GM19239 (cell line): ENCODE measurements around the gene GLB1L.
"Not testable (repeated sequence)": the region's sequence is repeated elsewhere in the genome, so short reads cannot be mapped to it uniquely, and the experiment has no call there.

ENCODE experiments used
- DNase-seq: peaks from one replicate; pipeline ENCODE4 v3.0.0; 2011; ENCODE audit warnings: low spot score; ENCODE audit not compliant: insufficient read length
- FAIRE-seq: peaks from 2 replicates; lab custom pipeline; 2011; peaks lifted over from hg19 to GRCh38; lab: Jason Lieb, UNC

GLB1L gene

DNA sequence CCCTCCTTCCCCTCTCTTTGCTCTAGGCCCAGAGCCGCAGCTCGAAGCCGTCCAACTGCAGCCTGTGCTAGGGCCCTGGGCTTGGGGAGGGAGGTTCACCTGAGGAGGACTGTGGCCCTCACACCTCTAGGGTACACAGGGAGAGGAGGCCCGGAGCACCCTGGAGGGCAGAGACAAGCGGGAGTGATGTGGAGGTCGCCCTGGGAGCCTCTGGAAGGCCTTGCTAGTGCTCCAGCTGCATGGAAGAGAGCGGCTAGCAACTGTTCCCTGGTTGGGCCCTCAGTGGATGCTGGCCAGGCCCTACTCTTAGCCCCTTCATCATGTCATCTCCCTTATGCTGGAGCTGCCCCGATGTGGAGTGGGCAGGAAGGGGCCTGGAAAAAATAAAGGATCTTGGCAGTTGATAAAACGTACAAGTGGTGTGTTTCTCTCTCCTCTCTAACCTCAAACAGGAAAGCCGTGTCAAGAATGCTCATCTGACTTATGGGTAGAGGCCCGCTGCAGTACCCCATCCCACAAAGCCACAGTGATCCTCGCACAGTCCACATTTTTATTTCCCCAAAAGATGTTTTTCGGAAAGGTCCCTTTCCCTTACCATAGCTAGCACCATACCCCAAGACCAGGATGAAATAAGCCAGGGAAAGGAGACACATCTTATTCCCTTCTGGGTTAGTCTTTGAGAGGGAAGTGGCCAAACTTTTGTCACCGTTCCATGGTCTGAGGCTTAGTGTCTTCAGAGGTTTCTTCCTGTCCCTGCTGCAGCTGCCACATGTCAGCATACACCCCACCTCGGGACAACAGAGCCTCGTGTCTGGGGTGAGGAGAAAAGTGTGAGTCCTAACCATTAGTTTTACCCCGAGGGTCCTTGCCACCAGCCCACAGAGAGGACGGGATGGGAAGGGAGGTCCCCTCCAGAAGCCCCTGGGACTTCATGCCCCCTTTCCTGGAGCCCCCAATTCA lies 35.7 kb downstream of the GLB1L start:
- FAIRE-seq (no peak), DNase-seq (no peak)

DNA sequence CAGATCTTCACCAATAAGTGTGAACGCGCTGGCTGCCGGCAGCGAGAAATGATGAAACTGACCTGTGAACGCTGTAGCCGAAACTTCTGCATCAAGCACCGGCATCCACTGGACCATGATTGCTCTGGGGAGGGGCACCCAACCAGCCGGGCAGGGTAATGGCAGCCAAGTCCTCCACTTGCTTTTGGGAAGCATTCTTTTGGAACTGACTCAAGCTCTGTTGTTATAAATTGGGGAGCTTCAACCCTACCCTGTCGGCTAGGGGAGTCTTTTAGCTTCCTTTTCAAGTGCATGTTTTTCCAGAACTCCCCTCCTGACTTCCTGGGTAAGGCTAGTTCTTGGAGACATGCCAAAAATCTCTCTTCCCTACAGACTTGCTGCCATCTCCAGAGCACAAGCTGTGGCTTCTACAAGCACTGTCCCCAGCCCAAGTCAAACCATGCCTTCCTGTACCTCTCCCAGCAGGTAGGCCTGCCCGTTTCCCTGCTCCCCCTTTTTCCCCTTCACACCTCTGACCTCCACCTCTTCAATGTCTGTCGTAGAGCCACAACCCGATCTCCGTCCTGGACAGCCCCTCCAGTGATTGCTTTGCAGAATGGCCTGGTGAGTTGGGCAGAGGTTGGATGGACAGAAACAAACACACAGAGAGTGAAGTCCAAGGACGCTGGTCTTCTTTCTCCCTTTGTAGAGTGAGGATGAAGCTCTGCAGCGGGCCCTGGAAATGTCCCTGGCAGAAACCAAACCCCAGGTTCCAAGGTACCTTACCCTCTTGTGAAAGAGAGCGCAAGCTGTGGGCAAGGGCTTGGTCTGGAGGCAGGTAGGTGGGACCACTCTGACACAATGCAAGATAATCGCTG lies 37.1 kb downstream of the GLB1L start:
- FAIRE-seq = no peak
- DNase-seq = no peak

DNA sequence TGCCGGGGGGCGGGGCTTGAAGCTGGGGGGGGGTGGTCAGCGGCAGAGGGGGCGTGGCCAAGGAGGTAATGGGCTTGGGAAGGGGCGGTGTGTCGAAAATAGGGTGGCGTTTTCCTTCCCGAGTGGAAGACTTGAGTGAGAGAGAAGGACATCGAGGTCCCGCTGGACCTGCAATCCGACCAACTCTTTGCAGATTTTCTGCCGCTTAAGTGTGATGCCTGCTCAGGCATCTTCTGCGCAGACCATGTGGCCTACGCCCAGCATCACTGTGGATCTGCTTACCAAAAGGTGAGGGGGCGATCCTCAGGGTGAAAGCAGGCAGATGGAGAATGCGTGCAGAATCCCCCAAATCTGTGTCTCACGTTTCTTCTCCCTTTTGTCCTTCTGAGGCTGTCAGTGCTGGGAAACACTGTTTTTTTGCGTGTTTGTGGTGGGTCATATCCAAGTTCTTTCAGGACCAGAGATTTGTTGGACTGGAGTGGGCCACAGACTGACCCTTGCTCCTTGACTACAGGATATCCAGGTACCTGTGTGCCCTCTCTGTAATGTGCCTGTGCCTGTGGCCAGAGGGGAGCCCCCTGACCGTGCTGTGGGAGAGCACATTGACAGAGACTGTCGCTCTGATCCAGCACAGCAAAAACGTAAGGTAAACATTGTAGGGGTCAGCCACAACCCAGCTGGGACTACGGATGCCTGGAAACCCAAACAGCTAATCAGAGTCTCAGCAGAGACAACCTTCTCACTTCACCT lies 37.9 kb downstream of the GLB1L start:
- no peak for FAIRE-seq
- no peak for DNase-seq

DNA sequence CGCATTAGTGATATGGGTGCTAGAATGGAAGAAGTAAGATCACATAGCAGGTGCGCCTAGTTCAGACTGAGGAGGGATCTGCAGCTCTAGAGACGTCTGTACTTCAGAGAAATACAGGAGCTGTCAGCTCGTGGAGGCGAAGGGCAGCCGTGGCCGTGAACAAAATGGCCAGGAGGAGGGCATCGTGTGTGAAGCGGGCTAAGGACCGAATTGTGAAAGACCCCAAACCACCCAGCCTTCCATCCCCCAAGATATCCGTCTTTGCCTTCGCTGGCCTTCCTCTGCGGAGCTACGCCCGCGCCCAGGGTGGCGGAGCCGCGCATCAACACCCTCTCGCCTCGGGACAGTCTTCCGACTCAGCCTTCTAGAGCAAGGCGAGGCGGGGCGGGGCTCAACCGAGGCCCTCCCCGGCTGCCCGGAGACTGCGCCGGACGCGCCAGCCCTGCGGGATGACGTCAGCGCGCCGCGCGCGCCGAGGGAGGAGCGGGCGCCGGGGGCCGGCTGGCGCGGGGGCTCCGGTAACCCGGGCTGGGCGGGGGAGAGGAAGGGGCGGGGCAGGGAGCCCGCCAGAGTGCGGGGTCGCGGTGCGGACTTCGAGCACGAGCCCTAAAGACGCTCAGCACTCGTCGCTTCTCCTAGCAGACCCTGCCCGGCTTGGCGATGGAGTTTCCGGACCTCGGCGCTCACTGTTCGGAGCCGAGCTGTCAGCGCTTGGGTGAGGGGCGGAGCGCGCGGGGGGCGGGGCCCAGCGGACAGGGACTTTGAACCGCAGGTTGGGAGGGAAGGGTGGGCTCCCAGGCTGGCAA lies 38.7 kb downstream of the GLB1L start, which contains the start of gene ZFAND2B:
Gene ZFAND2B (plus strand): TSS at position 455 of the 806 bp plus-strand sequence. CDS start 206 bp downstream, at position 661.
- DNase-seq (peak; percentile 97), FAIRE-seq (no peak)

DNA sequence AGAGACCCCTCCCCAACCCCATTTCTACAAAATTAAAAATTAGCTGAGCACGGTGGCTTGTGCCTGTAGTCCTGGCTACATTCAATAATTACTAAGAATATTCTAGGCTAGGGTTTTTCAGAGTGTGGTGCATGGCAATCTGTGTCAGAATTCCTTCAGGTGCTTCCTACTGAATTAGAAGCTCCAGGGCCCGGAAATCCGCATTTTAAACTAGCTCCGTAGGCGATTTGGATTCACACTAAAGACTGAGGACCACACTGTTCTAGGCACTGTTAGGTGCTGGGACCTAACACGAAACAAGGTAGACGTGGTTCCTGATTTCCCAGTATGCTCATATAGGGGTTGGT lies 39.3 kb downstream of the GLB1L start:
- FAIRE-seq = peak; percentile 94
- DNase-seq = no peak

DNA sequence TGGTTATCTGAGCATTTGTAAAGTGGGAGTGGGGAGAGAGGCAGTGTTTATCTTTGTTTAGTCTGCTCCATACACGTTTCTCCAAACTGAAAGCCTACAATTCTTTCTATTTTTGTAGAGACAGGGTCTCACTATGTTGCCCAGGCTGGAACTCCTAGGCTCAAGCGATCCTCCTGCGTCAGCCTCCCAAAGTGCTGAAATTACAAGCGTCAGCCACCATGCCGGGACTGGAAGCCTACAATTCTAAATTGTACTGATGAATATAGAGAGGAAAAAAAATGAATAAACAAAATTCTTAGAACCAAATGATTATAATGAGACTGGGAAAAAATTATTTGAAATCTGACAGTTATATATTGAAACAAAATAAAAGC lies 40.1 kb downstream of the GLB1L start:
- DNase-seq = no peak
- FAIRE-seq = no peak

DNA sequence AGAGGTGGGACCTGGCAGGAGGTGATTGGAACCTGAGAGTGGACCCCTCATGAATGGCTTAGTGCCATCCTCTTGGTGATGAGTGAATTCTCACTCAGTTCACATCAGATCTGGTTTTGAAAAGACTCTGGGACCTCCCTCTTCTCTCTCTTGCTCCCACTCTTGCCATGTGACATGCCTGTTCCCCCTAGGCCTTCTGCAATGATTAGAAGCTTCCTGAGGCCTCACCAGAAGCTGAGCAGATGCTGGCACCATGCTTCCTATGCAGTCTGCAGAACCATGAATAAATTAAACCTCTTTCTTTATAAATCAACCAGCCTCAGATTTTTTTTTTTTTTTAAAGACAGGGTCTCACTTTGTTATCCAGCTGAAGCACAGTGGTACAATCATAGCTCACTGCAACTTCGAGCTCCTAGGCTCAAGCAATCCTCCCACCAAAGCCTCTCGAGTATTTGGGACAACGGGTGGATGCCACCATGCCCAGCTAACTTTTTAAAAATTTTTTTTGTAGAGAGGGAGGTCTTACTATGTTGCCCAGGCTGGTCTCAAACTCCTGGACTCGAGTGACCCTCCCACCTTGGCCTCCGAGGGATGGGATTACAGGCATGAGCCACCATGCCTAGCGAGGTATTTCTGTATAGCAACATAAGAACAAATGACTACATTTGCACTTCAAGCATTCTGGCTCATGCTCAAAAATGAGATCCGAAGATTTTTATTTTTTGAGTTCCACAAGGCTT lies 40.6 kb downstream of the GLB1L start:
- FAIRE-seq (no peak), DNase-seq (no peak)

DNA sequence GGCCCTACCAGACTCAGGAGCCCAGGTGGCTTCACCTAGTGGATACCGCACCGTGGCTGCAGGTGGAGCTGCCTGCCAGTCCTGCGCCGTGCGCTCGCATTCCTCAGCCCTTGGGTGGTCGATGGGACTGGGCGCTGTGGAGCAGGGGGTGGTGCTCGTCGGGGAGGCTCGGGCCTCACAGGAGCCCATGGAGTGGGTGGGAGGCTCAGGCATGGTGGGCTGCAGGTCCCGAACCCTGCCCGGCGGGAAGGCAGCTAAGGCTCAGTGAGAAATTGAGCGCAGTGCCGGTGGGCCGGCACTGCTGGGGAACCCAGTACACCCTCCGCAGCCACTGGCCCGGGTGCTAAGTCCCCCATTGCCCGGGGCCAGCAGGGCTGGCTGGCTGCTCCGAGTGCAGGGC lies 43.9 kb downstream of the GLB1L start:
- not testable (repeated sequence) for FAIRE-seq, DNase-seq

DNA sequence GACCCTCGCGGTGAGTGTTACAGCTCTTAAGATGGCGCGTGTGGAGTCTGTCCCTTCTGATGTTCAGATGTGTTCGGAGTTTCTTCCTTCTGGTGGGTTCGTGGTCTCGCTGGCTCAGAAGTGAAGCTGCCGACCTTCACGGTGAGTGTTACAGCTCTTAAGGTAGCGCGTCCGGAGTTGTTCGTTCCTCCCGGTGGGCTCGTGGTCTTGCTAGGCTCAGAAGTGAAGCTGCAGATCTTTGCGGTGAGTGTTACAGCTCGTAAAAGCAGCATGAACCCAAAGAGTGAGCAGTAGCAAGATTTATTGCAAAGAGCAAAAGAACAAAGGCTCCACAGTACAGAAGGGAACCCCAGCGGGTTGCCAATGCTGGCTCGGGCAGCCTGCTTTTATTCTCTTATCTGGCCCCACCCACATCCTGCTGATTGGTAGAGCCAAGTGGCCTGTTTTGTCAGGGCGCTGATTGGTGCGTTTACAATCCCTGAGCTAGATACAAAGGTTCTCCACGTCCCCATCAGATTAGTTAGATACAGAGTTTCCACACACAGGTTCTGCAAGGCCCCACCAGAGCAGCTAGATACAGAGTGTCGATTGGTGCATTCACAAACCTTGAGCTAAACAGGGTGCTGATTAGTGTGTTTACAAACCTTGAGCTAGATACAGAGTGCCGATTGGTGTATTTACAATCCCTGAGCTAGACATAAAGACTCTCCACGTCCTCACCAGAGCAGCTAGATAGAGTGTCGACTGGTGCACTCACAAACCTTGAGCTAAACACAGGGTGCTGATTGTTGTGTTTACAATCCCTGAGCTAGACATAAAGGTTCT lies 44.5 kb downstream of the GLB1L start:
- FAIRE-seq, DNase-seq: not testable (repeated sequence)

DNA sequence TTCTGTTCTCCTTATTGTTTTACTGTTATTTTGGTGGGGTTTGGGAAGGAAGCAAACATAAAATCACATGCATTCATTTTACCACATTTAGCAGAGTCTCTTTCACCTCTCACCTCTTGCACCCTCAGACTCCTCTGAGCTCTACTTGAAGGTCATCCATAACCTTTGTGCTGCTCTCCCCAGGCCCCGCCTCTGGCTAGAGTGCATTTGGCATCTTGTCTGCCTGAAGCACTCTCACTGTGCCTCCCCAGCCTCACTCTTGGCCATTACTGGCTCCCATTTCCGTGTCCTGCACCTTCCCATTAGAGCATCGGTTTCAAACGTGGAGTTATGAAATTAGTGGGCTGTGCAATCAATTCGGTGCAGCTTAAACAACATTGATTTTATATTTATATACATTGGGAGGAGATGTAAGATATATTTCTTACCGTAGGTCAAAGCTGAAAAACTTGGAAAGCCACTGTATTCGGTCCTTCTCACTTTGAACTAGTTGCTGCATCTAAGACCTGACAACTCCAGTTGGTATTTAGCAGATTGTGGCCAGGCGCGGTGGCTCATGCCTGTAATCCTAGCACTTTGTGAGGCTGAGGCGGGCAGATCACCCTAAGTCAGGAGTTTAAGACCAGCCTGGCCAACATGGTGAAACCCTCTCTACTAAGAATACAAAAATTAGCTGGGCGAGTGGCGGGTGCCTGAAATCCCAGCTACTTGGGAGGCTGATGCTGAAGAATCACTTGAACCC lies 45.6 kb downstream of the GLB1L start:
- DNase-seq (no peak), FAIRE-seq (no peak)

DNA sequence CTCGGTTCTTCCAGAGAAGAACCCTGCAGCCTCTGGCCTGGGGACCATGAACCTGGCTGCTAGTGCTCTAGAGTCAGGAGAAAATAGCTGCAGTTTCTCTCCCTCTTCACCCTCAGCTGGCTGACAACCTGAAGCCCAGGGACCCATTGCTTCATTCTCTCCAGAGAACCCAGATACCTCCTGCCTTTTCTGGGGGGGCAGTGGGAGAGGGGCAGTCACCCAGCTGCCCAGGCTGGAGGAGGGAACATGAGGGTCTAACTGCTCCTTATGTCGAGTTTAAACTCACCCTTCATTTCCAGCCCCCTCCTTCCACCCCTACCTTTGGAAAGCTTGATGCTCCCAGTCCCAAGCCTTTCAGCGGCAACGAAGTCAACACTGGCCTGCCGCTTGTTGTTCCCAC lies 46.3 kb downstream of the GLB1L start:
- no peak for FAIRE-seq
- no peak for DNase-seq

DNA sequence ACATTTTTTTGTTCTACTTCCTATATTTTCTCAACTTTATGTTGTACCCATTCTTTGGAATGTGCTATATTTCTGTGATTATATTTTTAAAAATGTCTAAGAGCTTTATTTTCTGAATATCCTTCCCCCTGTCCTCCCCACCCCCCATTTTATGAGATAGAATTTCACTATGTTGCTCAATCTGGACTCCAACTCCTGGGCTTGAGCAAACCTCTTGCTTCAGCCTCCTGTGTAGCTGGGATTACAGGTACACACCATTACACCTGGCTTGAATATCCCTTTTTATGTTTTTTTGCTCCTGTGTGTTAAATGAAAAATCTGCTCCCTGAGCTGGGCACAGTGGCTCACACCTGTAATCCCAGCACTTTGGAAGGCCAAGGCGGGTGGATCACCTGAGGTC lies 47.9 kb downstream of the GLB1L start:
- no peak for DNase-seq
- no peak for FAIRE-seq

DNA sequence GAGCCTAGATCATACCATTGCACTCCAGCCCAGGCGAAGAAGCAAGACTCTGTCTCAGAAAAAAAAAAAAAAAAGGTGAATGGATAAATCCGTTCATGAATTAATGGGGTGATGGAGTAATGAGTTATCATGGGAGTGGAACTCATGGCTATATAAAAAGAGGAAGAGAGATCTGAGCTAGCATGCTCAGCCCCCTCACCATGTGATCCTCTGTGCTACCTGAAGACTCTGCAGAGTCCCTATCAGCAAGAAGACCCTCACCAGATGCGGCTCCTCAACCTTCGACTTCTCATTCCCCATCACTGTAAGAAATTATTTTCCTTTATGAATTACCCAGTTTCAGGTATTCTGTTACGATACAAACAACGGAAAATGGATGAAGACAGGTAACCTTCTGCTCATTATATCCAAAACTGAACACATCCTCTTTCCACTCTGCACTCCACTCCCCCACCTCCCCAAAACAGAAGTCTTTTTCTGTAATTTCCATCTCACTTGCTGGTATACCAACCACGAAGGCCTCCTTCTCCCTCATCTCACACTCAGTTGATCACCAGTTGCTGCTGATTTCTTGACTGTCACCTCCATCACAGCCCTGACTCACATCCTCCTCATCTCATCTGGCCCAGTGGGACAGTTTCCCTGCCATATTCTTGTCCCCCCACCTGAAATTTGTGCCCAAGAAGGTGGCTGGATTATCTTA lies 58.3 kb downstream of the GLB1L start:
- DNase-seq = no peak
- no peak for FAIRE-seq
